Activated T-cell treated with anti-CD3 and anti-CD28 coated beads for 24 hours (primary cell): ENCODE results near the gene TBC1D22A.

Source experiments
- DNase-seq: peaks from one replicate; pipeline ENCODE4 v3.0.0-alpha.2; 2020; ENCODE audit warnings: low read depth

TBC1D22A gene

DNA sequence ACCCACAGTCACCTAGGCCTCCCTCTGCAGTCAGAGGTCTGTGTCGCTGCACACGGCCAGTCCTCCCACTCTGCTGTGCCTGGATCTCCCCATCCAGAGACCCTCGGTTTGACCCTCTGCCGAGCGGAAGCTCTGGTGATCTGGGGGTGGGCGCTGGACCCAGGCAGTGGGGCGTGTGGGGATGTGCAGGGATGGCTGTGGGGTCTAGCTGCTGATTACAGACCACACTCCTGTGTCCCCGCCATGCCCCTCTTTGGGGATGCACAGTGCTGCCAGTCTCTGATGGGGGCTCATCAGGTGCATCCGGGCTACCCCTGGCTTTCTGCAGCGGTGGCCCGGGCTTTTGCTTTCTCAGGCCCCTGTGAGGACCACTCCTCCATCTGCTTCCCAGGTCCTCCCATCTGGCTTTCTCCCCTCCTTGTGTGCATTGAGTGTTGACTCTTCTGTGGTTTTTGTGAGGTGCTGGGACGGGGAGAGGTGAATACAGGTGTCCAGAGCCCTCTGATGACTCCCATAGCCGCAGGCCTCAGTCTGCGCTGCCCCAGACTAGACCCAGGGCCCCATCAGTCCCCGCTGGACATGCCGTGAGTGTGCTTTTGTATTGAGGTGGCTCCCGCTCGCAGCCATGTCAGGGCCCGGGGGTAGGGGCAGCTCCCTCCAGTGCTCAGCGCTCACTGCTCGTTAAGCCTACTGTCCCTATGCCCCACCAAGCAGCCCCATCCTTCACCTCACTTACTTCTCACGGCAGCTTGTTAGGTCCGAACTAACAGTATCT lies 251.6 kb downstream of the TBC1D22A start:
- DNase-seq: no peak

GRCh38 chr22:47014636-47015345 lies 252.3 kb downstream of the TBC1D22A start:
- no peak for DNase-seq

GRCh38 chr22:47015589-47016178 lies 253.2 kb downstream of the TBC1D22A start:
- DNase-seq: no peak

DNA sequence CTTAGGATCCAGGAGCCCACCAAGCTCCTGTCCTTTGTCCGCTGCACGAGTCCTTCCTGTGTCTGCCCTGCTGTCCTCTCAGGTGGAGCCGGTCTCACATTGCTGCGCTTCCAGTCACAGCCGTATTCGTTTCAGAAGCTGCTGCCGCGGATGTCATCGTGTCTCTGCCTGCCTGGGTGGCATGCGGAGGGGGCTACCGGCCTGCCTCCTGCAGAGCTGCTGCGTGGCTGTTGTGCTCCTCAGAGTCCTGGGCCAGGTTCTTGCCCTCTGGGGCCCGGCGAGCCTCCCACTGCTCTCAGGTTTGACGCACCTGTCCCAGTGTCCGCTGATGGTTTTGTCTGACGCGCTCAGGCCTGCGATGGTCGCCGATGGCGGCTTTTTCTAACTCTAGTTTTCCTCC lies 254.2 kb downstream of the TBC1D22A start:
- DNase-seq: no peak

DNA sequence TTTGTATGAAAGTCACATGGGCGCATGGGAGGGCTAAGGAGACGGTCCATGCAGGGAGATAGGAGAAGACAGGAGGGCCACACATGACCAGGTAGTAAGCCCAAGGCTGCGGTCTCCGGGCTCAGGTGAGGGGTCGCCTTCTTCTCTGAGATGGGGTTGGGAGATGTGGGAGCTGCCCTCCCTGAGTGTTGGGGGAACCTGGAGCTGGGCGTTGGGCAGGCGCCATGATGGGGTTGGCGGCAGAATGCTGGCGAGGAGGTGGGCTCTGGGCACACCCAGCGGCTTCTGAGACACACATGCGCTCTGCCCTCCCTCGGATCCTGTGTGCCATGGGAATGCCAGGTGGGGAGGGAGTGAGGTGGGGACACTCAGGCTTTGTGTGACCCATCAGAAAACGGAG lies 254.8 kb downstream of the TBC1D22A start:
- DNase-seq: no peak

- no peak for DNase-seq
Measured at GRCh38 chr22:47018010-47018910, 255.8 kb downstream of the TBC1D22A start.

GRCh38 chr22:47019012-47019790 lies 256.8 kb downstream of the TBC1D22A start:
- DNase-seq: no peak

DNA sequence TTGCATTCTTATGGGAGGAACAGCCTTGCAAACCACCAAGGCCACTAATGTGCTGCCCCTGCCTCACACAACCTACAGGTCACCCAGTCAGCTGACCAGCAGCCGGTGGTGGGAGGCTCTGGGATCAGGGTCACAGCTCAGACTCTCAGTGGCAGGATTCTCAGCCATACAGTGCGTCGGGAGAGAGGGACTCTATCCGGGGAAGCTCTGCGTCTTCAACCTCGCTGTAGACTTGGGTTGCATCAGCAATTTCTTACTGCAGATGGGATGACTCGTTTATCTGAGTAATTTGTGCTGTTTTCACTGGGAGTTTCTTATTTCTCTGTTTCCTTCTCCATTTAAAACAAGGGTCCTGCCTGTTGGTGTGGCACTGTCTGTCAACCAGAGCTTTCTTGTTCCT lies 257.7 kb downstream of the TBC1D22A start:
- no peak for DNase-seq

- no peak for DNase-seq
Measured at GRCh38 chr22:47021371-47022074, 259.1 kb downstream of the TBC1D22A start.

- DNase-seq: no peak
Measured at GRCh38 chr22:47022075-47022473, 259.6 kb downstream of the TBC1D22A start.

GRCh38 chr22:47022475-47022874 lies 260.0 kb downstream of the TBC1D22A start:
- no peak for DNase-seq

DNA sequence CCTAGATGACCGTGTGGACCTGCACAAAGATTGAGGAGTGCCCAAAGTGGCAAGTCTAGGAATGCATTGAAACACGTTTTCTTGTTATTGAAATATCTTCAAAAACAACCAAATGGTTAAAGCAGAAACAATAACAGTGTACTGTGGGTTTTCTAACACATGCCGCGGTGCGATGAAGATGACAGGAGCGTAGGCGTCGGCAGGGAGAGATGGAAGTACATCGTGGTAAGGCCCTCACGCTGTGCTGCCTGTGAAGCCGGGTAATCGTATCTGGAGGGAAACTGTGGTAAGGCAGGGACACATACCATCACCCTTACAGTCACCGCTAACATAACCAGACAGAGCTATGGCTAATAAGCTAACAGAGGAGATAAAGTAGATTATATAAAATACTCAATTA lies 261.4 kb downstream of the TBC1D22A start:
- DNase-seq: no peak

GRCh38 chr22:47027766-47028165 lies 265.3 kb downstream of the TBC1D22A start:
- DNase-seq: no peak

DNA sequence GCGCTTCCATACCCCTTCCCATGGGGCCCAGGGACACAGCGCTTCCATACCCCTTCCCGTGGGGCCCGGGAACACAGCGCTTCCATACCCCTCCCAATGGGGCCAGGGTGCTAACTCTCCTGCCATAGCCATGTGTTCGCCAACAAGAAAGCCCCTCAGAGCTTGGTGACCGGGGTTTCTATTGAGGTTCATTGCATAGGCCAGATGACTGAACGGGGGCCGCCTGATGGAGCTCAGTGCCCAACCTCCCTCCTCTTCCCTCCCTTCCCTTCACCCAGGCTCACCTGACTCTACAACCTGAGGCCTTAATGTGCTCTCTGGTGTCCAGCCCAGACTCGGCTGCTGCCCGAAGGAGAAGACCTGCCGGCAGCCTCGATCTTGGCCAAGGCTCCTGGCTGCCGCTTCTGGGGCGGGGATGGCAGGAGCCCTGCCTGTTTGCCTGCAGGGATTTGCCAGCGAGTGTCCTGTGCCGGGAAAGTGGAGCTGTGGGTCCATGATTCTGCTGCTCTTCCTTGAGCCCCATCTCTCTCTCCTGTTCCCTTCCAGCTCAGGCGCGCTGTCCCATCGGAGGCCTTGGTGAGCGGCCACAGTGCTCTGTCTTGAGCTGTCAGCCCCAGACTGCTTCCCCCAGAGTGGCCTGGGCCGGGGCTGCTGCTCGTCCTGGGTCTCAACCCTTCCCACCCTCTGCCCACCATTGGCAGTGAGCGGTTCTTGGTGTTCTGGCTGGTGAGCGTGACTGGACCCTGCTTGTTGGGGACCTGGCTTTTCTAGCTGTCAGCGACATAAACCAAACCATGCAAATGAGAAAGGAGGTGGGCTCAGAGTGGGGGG lies 267.0 kb downstream of the TBC1D22A start:
- no peak for DNase-seq

GRCh38 chr22:47030143-47030661 lies 267.8 kb downstream of the TBC1D22A start:
- DNase-seq: no peak

- no peak for DNase-seq
Measured at GRCh38 chr22:47030881-47031627, 268.6 kb downstream of the TBC1D22A start.

DNA sequence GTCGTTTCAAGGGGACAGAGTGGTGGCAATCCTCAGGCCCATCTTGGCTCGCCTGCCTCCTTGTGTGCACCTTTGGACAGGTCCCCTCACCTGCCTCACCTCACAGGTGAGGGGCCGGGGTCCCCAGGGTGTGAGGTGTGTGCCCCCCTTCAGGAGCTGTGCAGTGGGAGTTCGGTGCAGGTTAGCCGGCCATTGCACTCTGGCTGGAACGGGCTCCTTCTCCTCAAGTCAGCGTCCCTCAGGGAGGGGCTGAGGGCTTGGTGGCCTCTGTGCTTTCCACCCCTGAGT lies 269.1 kb downstream of the TBC1D22A start:
- DNase-seq: no peak

GRCh38 chr22:47032091-47032943 lies 269.9 kb downstream of the TBC1D22A start:
- no peak for DNase-seq
